CD4-positive, alpha-beta memory T cell (primary cell): Measurements from ENCODE around the gene IGFBPL1. TPM values are rescaled to one million over a fixed set of nuclear protein-coding genes. Genes with fewer than 3 reads are reported as not detected.

Experiments
- CTCF ChIA-PET: fragments of 350-600 bp; sonication (Branson Sonifier 250); formaldehyde crosslinking; loops from one replicate; lab custom pipeline; 2021; ENCODE audit warnings: inconsistent platforms; ENCODE audit not compliant: partially characterized antibody; lab: Charles Lee
- POLR2A ChIA-PET: fragments of 350-600 bp; sonication (Branson Sonifier 250); formaldehyde crosslinking; loops from one replicate; lab custom pipeline; 2021; ENCODE audit not compliant: partially characterized antibody; lab: Charles Lee
- DNase-seq, 5 donors: peaks; one replicate each; pipeline versions ENCODE4 v3.0.0 to v3.0.0-alpha.2; 2020 to 2022; ENCODE audit warnings: mixed read lengths in 1 of 5
- H3K27ac ChIP-seq: one replicate; pipeline ENCODE4 v1.7.0; 2013; ENCODE audit warnings: low read depth, low read length
- H3K27me3 ChIP-seq: 2 replicates; pipeline ENCODE4 v1.7.0; 2013; ENCODE audit warnings: mild to moderate bottlenecking, low read length, moderate library complexity; ENCODE audit not compliant: insufficient read depth
- H3K36me3 ChIP-seq: 2 replicates; pipeline ENCODE4 v1.7.0; 2013; ENCODE audit warnings: mild to moderate bottlenecking, low read length, moderate library complexity; ENCODE audit not compliant: insufficient read depth
- H3K4me1 ChIP-seq: 2 replicates; pipeline ENCODE4 v1.7.0; 2013; ENCODE audit warnings: mild to moderate bottlenecking, low read length, moderate library complexity; ENCODE audit not compliant: insufficient read depth
- H3K4me3 ChIP-seq, 2 donors: one replicate each; pipeline ENCODE4 v1.7.0; 2013; ENCODE audit warnings: low read length in 2 of 2, mild to moderate bottlenecking in 1 of 2
- H3K9me3 ChIP-seq, 2 donors: one replicate each; pipeline ENCODE4 v1.7.0; 2013; ENCODE audit warnings: low read length in 2 of 2, control low read depth in 1 of 2; ENCODE audit not compliant: control insufficient read depth in 1 of 2
- H3K27ac Mint-ChIP-seq, 7 donors: one replicate each; pipeline ENCODE4 v1.8.0; 2020 to 2021; ENCODE audit warnings: mixed read lengths in 7 of 7, mild to moderate bottlenecking in 6 of 7, inconsistent platforms in 3 of 7, moderate library complexity in 3 of 7
- H3K27me3 Mint-ChIP-seq, 2 donors: one replicate each; pipeline ENCODE4 v1.8.0; 2020 to 2021; ENCODE audit warnings: mixed read lengths in 2 of 2
- H3K36me3 Mint-ChIP-seq, 2 donors: one replicate each; pipeline ENCODE4 v1.8.0; 2020 to 2021; ENCODE audit warnings: mixed read lengths in 2 of 2, inconsistent platforms in 1 of 2, mild to moderate bottlenecking in 1 of 2
- H3K4me1 Mint-ChIP-seq, 4 donors: one replicate each; pipeline ENCODE4 v1.8.0; 2020 to 2021; ENCODE audit warnings: mixed read lengths in 4 of 4, mild to moderate bottlenecking in 1 of 4
- H3K4me3 Mint-ChIP-seq, 8 donors: one replicate each; pipeline ENCODE4 v1.8.0; 2020 to 2021; ENCODE audit warnings: mixed read lengths in 8 of 8, mild to moderate bottlenecking in 7 of 8, moderate library complexity in 6 of 8, inconsistent platforms in 3 of 8
- H3K9me3 Mint-ChIP-seq, 8 donors: one replicate each; pipeline ENCODE4 v1.8.0; 2020 to 2021; ENCODE audit warnings: mixed read lengths in 8 of 8, mild to moderate bottlenecking in 5 of 8, inconsistent platforms in 3 of 8, moderate library complexity in 1 of 8
- intact Hi-C: fragments of 100-400 bp; cut with micrococcal nuclease; formaldehyde crosslinking; loops from one replicate; pipeline ENCODE4 v1.15.1; 2023
- polyA plus RNA-seq, 2 donors: library from polyadenylated mRNA; unstranded; fragments of 300-500 nt; fragmentation: Illumina TruSeq; gene quantifications; one replicate each; pipeline ENCODE4 v1.2.3, GENCODE V29; 2021
- total RNA-seq, 2 experiments: library from RNA; stranded (reverse); gene quantifications; one replicate each; pipeline ENCODE4 v1.2.3, GENCODE V29; 2021

IGFBPL1 gene
- total and polyA plus RNA-seq, 4 experiments from 2014 or later: not detected

- no peak overlapping the region for H3K27ac ChIP-seq
- no peaks in the 10 kb centered on the region for H3K27me3 ChIP-seq
- ChIA-PET CTCF (no interaction called here), POLR2A (no interaction called here)
- H3K9me3 ChIP-seq: no peaks in the 10 kb centered on the region
- peaks cover 3% of the 10 kb centered on the region in 2 donors for H3K27me3 Mint-ChIP-seq
- no peak overlapping the region for H3K4me3 ChIP-seq
- intact Hi-C loops: no loop called here
- H3K4me1 Mint-ChIP-seq: peaks cover 0 to 3% (median under 1%) of the 10 kb centered on the region in 4 donors
- H3K4me1 ChIP-seq: no peaks in the 10 kb centered on the region
- no peak for DNase-seq
- no peaks in the 10 kb centered on the region for H3K36me3 Mint-ChIP-seq
- no peaks in the 10 kb centered on the region for H3K9me3 Mint-ChIP-seq
- no peaks in the 10 kb centered on the region for H3K36me3 ChIP-seq
- no peak overlapping the region for H3K4me3 Mint-ChIP-seq
- no peak overlapping the region for H3K27ac Mint-ChIP-seq
These were observed 15.7 kb upstream of the IGFBPL1 start for GRCh38 chr9:38439916-38440301.

GRCh38 chr9:38439291-38439915 is 15.1 kb upstream of the IGFBPL1 start:
- CTCF ChIA-PET: no interaction called here
- Histone ChIP-seq H3K36me3 (no peaks in the 10 kb centered on the region), H3K27me3 (no peaks in the 10 kb centered on the region), H3K27ac (no peak overlapping the region), H3K9me3 (no peaks in the 10 kb centered on the region), H3K4me3 (no peak overlapping the region), H3K4me1 (no peaks in the 10 kb centered on the region)
- no peak overlapping the region for H3K4me3 Mint-ChIP-seq
- H3K27me3 Mint-ChIP-seq: peaks cover 2 to 3% of the 10 kb centered on the region in 2 donors
- no peaks in the 10 kb centered on the region for H3K9me3 Mint-ChIP-seq
- POLR2A ChIA-PET: no interaction called here
- H3K27ac Mint-ChIP-seq: no peak overlapping the region
- DNase-seq: no peak
- peaks cover 0 to 3% (median under 1%) of the 10 kb centered on the region in 4 donors for H3K4me1 Mint-ChIP-seq
- intact Hi-C loops: no loop called here
- no peaks in the 10 kb centered on the region for H3K36me3 Mint-ChIP-seq

- no peak overlapping the region for H3K4me3 Mint-ChIP-seq
- no peaks in the 10 kb centered on the region for H3K36me3 Mint-ChIP-seq
- peaks cover 0 to 3% (median 2%) of the 10 kb centered on the region in 4 donors for H3K4me1 Mint-ChIP-seq
- no peak for DNase-seq
- ChIA-PET CTCF (interaction anchor here (0.7 to 1.4 kb wide), 3 partner anchors 11 to 523 kb away, joined by 3 to 4 read pairs (median 3); no protein-coding TSS in a partner anchor), POLR2A (no interaction called here)
- Histone ChIP-seq H3K4me3 (no peak overlapping the region), H3K27ac (no peak overlapping the region), H3K27me3 (no peaks in the 10 kb centered on the region), H3K9me3 (no peaks in the 10 kb centered on the region), H3K36me3 (no peaks in the 10 kb centered on the region), H3K4me1 (no peaks in the 10 kb centered on the region)
- no peaks in the 10 kb centered on the region for H3K9me3 Mint-ChIP-seq
- intact Hi-C loops: no loop called here
- peaks cover 2 to 3% of the 10 kb centered on the region in 2 donors for H3K27me3 Mint-ChIP-seq
- H3K27ac Mint-ChIP-seq: no peak overlapping the region
These were observed 13.1 kb upstream of the IGFBPL1 start for GRCh38 chr9:38437193-38437823.

GRCh38 chr9:38436708-38437107 is 12.5 kb upstream of the IGFBPL1 start:
- Mint-ChIP-seq H3K9me3 (no peaks in the 10 kb centered on the region), H3K27ac (no peak overlapping the region), H3K4me3 (no peak overlapping the region), H3K36me3 (no peaks in the 10 kb centered on the region), H3K27me3 (peaks cover 2 to 3% of the 10 kb centered on the region in 2 donors), H3K4me1 (peaks cover 0 to 4% (median 3%) of the 10 kb centered on the region in 4 donors)
- Histone ChIP-seq H3K4me3 (no peak overlapping the region), H3K27ac (no peak overlapping the region), H3K36me3 (no peaks in the 10 kb centered on the region), H3K9me3 (no peaks in the 10 kb centered on the region), H3K4me1 (no peaks in the 10 kb centered on the region), H3K27me3 (no peaks in the 10 kb centered on the region)
- intact Hi-C loops: no loop called here
- no peak for DNase-seq
- ChIA-PET CTCF (interaction anchor here (0.8 to 2.3 kb wide), 5 partner anchors 16 to 523 kb away, joined by 3 to 7 read pairs (median 3); no protein-coding TSS in a partner anchor), POLR2A (no interaction called here)

GRCh38 chr9:38435521-38435920 is 11.3 kb upstream of the IGFBPL1 start:
- Mint-ChIP-seq H3K4me3 (no peak overlapping the region), H3K4me1 (peaks cover 8 to 13% (median 9%) of the 10 kb centered on the region in 4 donors), H3K9me3 (no peaks in the 10 kb centered on the region), H3K36me3 (no peaks in the 10 kb centered on the region), H3K27me3 (peaks cover 2 to 3% of the 10 kb centered on the region in 2 donors), H3K27ac (no peak overlapping the region)
- ChIA-PET POLR2A (no interaction called here), CTCF (interaction anchor here (1.1 to 4.1 kb wide), 4 partner anchors 18 to 522 kb away, joined by 3 to 30 read pairs (median 5); no protein-coding TSS in a partner anchor)
- Histone ChIP-seq H3K9me3 (no peaks in the 10 kb centered on the region), H3K4me1 (no peaks in the 10 kb centered on the region), H3K4me3 (no peak overlapping the region), H3K36me3 (no peaks in the 10 kb centered on the region), H3K27ac (no peak overlapping the region), H3K27me3 (no peaks in the 10 kb centered on the region)
- intact Hi-C loops: no loop called here
- no peak for DNase-seq

GRCh38 chr9:38434853-38435252 is 10.6 kb upstream of the IGFBPL1 start:
- H3K27ac ChIP-seq: no peak overlapping the region
- Mint-ChIP-seq H3K4me1 (peaks cover 8 to 14% (median 9%) of the 10 kb centered on the region in 4 donors), H3K27ac (no peak overlapping the region), H3K36me3 (no peaks in the 10 kb centered on the region), H3K4me3 (no peak overlapping the region), H3K9me3 (no peaks in the 10 kb centered on the region), H3K27me3 (peaks cover 2 to 3% of the 10 kb centered on the region in 2 donors)
- ChIA-PET CTCF (interaction anchor here (1.5 to 4.1 kb wide), 4 partner anchors 17 to 521 kb away, joined by 3 to 30 read pairs (median 6); no protein-coding TSS in a partner anchor), POLR2A (no interaction called here)
- no peaks in the 10 kb centered on the region for H3K36me3 ChIP-seq
- H3K9me3 ChIP-seq: no peaks in the 10 kb centered on the region
- H3K4me1 ChIP-seq: no peaks in the 10 kb centered on the region
- no peak overlapping the region for H3K4me3 ChIP-seq
- no peaks in the 10 kb centered on the region for H3K27me3 ChIP-seq
- no peak for DNase-seq
- intact Hi-C loops: loop anchor here (5.0 kb wide), 1 partner anchor 63 kb away; no protein-coding TSS in a partner anchor

GRCh38 chr9:38434365-38434764 is 10.1 kb upstream of the IGFBPL1 start:
- no peak overlapping the region for H3K27ac Mint-ChIP-seq
- no peaks in the 10 kb centered on the region for H3K9me3 Mint-ChIP-seq
- peaks cover 8 to 13% (median 9%) of the 10 kb centered on the region in 4 donors for H3K4me1 Mint-ChIP-seq
- Histone ChIP-seq H3K27ac (no peak overlapping the region), H3K9me3 (no peaks in the 10 kb centered on the region), H3K36me3 (no peaks in the 10 kb centered on the region), H3K4me1 (no peaks in the 10 kb centered on the region), H3K4me3 (no peak overlapping the region), H3K27me3 (no peaks in the 10 kb centered on the region)
- ChIA-PET CTCF (interaction anchor here (1.7 to 4.1 kb wide), 3 partner anchors 18 to 521 kb away, joined by 4 to 30 read pairs (median 7); no protein-coding TSS in a partner anchor), POLR2A (no interaction called here)
- no peak overlapping the region for H3K4me3 Mint-ChIP-seq
- H3K27me3 Mint-ChIP-seq: peaks cover 2% of the 10 kb centered on the region in 2 donors
- DNase-seq: no peak
- intact Hi-C loops: loop anchor here (5.0 kb wide), 1 partner anchor 62 kb away; no protein-coding TSS in a partner anchor
- no peaks in the 10 kb centered on the region for H3K36me3 Mint-ChIP-seq
